Urinary bladder (tissue), 4 donors: ENCODE measurements around the gene C11orf58. TPM values are rescaled to one million over a fixed set of nuclear protein-coding genes. Genes with fewer than 3 reads are reported as not detected.

Experiments
- DNase-seq: peaks from one replicate; pipeline ENCODE4 v3.0.0-alpha.2; 2015; ENCODE audit errors: extremely low spot score
- H3K27ac ChIP-seq: one replicate; pipeline ENCODE4 v1.5.1; 2013; ENCODE audit warnings: low read depth, mild to moderate bottlenecking, moderate library complexity
- H3K36me3 ChIP-seq: one replicate; pipeline ENCODE4 v1.6.1; 2013; ENCODE audit warnings: mild to moderate bottlenecking, moderate library complexity; ENCODE audit not compliant: insufficient read depth
- H3K4me1 ChIP-seq: one replicate; pipeline ENCODE4 v1.6.1; 2013; ENCODE audit warnings: mild to moderate bottlenecking, moderate library complexity; ENCODE audit not compliant: insufficient read depth
- H3K4me3 ChIP-seq: one replicate; pipeline ENCODE4 v1.5.1; 2013; ENCODE audit warnings: low read depth, low read length
- WGBS: extraction: QIAGEN DNeasy Blood & Tissue Kit; methylation state at CpG from one replicate; pipeline ENCODE4 v1.1.7; 2013; 5-methylcytosine and 5-hydroxymethylcytosine counted together
- polyA plus RNA-seq: library from polyadenylated mRNA; stranded (reverse); fragments of 200-250 nt; gene quantifications from one replicate; pipeline ENCODE4 v1.2.3, GENCODE V29; 2013
- total RNA-seq: library from RNA; depleted of rRNA; stranded (reverse); fragments of >200 nt; gene quantifications from one replicate; pipeline ENCODE4 v1.2.3, GENCODE V29; 2014
- donor health status: healthy with polysubstance abuse.
- donor health status: healthy.

Gene C11orf58
- total and polyA plus RNA-seq, 2 donors = 154 to 217 TPM

DNA sequence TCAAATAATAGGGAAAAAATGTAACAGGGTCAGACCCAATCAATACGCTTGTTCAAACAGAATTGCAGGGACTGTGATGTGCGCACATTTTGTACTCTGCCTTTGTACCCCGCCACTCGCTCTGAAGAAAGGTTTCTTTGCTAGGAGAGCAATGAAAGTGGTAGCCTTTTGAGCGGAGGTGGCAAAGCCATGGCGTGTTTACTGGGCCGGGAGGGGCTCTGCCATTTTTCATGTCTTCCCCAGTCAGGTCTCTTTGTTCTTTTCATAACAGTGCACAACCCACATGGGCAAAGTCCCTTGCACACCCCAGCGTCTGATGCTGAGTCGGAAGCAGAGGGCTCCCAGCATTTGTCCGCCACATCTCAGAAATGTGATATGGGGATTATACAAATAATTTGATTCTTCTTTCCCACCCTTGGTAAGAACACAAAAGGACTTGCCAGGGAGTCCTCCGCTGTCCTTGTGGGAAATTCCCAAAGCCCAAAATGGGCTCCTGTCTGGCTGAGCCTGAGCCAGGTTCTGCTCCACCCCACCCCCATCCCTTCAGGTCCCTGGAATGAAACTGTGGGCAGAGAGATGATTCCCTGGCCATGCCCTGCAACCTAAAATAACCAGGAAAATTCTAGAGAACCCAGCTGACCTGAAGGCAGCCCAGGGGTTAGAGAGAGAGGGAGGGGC, 36.6 kb downstream of the C11orf58 start:
- Histone ChIP-seq H3K36me3 (no peaks in the 10 kb centered on the region), H3K4me3 (no peak overlapping the region), H3K4me1 (no peaks in the 10 kb centered on the region), H3K27ac (no peak overlapping the region)
- 91% methylated on average over 11 of the region's 11 CpGs for WGBS
- DNase-seq = no peak

DNA sequence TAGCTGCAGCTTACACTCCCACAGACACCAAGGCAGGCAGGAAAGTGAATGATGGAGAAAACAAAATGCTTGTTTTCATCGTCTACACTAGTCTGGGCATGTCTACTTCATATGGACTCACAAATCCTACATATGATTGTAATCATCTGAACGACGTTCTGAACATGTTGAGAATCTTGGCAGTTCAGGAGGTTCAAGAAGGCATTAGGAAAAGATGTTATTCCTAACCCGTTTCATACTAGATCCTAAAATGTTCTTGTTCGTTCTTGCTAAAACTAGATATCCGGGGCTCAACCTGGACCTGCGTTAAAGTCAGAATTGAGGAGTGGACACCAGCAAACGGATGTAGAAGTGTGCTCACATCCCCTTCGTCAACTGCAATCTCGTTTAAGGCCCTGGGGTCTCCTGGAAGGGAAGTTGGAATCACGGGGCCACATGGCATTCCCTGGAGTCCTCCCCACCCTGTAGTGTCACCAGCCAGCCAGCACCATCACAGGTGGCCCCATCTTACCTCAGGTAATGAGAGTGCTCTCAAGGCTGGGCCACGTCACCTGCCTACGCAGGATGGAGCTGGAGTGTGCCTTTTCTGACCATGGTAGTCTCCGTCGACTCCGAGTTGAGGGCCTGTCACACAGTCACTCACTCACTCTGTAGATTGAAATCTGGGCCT, 37.3 kb downstream of the C11orf58 start:
- Histone ChIP-seq H3K4me3 (no peak overlapping the region), H3K4me1 (no peaks in the 10 kb centered on the region), H3K27ac (no peak overlapping the region), H3K36me3 (no peaks in the 10 kb centered on the region)
- WGBS = 84% methylated on average over 16 of the region's 16 CpGs
- DNase-seq = no peak

DNA sequence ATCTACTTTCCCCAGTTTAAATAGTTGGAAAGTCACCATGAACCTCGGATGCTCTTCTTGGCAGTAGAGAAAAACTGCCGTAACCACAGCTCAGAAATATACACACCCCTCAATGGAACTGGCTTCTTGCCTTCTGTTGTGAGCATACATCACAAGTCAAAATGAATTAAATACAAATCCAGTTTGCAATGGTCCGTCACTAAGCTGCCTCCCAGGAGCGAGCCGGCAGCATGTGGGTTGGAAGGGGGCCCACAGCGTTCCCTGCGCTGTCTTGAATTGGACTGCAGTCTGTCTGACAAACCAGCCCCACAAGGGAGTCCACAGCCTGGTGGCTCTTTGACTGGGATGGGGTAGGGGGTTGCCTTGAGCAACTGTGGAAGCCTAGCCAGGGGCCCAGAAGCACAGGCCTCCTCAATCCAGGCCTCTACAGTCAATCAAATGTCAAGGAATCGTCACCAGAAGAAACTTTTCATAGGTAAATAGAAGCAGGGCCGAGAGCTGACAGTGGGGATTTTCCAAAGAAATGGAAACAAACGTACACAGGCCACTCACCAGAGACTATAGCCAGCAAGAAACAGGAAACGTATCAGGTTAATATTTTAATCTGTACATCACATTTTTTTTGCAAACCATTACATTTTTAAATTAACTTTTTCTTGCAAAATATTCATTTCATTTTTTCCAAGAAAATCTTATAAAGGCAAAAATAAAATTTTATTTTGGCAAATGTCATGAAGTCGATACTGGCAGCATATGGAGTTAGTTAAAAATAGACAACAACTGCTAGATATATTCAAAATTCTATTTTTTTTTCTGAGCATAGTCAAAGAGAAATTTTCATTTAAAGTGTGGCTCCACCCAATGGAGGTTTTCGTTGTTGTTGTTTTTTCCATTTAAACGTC, 38.5 kb downstream of the C11orf58 start:
- Histone ChIP-seq H3K4me1 (no peaks in the 10 kb centered on the region), H3K36me3 (no peaks in the 10 kb centered on the region), H3K4me3 (no peak overlapping the region), H3K27ac (no peak overlapping the region)
- no peak for DNase-seq
- 47% methylated on average over 14 of the region's 14 CpGs for WGBS

DNA sequence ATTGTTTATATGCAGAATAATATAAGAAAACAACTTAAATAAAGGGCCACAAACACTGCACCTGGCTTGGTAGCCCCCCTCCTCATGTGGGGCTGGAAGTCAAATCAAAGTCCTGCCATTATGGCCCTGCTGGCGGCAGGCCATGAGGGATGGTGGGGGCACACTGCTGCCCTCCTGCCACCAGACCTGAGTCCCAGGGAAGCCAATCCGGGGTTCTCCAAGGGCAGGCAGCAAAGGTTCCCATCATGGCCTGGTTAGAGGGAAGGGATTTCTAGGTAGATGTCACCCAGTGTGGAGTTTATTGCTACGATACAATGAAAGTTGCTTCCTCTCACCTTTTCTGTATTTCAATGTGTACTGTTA, 39.1 kb downstream of the C11orf58 start:
- H3K4me3 ChIP-seq = no peak overlapping the region
- no peak for DNase-seq
- 93% methylated on average over 3 of the region's 3 CpGs for WGBS

DNA sequence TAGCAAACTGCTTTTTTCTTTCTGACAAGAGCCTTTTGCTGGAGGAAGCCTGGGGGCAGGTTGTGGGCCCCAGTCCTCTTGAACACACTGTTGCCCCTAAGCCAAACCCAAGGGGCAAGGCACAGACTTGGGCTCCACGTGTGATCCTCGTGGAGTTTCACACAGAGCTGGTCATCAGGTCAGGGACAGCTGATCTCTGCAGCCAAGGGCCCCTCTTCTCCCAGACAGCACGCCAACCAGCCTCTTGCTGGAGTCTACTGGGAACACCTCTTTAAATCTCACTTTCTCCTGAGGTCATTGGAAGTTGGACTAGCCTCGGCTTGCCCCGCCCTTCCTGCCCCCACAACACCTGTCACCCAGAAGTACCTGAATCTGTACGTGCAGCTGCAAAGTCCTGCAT, 39.8 kb downstream of the C11orf58 start:
- no peak for DNase-seq
- Histone ChIP-seq H3K4me1 (no peaks in the 10 kb centered on the region), H3K36me3 (no peaks in the 10 kb centered on the region), H3K4me3 (no peak overlapping the region), H3K27ac (no peak overlapping the region)
- 86% methylated on average over 6 of the region's 6 CpGs for WGBS

More for the DNA sequence above, 39.1 kb downstream of the C11orf58 start:
- Histone ChIP-seq H3K36me3 (no peaks in the 10 kb centered on the region), H3K4me1 (no peaks in the 10 kb centered on the region), H3K27ac (no peak overlapping the region)

DNA sequence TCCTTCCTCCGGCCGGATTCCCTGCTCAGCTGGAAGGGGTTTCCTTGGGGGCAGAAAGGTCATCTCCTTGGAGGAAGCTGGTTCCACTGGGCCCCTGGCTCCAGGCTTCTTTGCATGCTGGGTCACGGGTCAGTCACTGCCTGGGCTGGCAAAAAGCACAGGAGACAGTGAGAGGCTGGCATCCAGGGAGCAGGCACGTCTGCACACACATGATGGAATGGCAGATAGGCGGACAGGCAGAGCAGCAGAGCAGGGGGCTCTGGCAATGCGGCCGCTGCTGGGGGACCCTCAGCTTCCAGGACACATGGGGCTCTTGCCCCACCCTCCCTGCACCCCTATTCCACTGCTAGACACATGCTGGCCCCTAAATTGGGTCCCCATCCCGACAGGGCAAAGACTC, 40.4 kb downstream of the C11orf58 start:
- no peak overlapping the region for H3K27ac ChIP-seq
- WGBS = 91% methylated on average over 8 of the region's 8 CpGs
- DNase-seq = no peak
- no peak overlapping the region for H3K4me3 ChIP-seq
- no peaks in the 10 kb centered on the region for H3K36me3 ChIP-seq
- no peaks in the 10 kb centered on the region for H3K4me1 ChIP-seq

DNA sequence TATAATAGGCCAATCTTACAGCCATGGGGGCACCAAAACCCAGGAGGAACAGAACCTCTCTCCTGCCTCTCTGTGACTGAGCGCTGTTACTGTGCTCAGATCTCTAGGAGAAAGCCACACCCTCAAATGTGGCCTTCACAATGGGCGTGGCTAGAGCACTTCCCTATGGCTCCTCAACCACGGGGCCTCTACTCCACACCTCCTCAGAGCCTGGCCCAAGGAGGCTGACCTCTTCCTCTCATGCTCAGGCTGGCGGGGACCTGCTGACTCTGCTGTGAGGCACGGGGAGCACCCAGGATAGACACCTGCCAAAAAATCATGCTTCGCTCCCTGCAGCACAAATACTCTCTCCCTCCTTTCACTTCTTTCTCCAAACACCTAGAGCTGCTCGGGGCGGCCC, 41.0 kb downstream of the C11orf58 start:
- H3K36me3 ChIP-seq = no peaks in the 10 kb centered on the region
- no peak overlapping the region for H3K27ac ChIP-seq
- 86% methylated on average over 8 of the region's 8 CpGs for WGBS
- no peak for DNase-seq
- H3K4me3 ChIP-seq = no peak overlapping the region
- no peaks in the 10 kb centered on the region for H3K4me1 ChIP-seq

DNA sequence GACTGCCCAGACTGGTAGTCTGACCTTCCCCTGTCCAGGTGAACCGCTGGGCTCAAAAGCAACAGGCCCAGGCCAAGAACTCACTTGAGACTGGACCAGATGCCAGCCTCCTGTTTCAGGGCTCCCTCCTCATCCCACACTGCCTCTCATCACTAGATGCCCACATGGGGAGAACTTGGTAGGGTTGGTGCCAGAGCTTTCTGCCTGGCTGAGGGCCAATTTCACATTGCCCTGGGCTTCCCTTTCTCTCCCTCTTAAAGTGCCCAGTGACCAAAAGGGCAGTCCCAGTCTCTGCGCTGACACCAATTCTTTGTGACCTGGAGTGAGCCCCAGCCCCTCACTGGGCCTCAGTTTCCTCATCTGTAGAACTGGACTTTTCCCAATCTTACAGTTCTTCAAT, 41.7 kb downstream of the C11orf58 start:
- WGBS = 96% methylated on average over 2 of the region's 2 CpGs
- H3K36me3 ChIP-seq = no peaks in the 10 kb centered on the region
- no peak for DNase-seq
- H3K4me1 ChIP-seq = no peaks in the 10 kb centered on the region
- no peak overlapping the region for H3K27ac ChIP-seq
- no peak overlapping the region for H3K4me3 ChIP-seq

DNA sequence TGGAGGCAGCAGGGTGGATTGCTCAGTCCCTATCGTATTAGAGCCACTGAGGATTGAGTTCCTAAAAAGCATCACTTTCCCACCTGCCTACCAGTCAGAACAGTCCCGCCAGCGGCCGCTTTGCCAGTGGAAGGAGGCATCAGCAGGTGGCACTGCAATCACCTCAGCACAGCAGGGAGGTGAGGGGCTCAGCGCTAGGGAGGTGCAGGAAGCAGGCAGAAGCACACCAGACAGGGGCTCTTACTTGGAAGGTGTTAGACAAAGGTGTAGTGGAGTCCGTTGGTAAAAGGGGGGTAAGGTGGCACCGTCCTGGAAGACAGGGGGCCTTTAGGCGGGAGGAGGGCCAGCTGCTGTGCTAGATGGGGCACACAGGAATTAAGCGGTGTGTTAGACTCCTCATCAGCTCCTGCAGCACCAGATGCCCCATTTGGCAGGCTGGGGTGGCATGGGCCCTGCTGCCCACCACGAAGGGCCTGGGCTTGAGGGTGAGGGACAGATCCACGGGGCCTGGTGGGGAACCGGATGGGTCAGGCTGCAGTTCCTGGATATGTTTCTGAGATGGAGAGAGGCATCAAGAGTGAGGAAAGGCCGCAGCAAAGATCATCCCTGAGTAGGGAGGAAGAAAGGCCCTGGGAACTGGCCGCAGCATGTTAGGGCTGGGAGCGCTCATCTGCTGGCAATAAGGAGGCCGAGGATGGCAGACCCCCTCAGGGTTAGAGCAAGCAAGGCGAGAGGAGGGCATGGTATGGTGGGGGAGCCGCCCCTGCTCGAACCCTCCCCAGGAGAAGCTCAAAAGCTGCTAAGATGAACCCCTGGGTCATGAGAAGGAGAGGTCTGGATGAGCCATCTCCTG, 42.5 kb downstream of the C11orf58 start:
- Histone ChIP-seq H3K27ac (no peak overlapping the region), H3K4me3 (no peak overlapping the region), H3K4me1 (no peaks in the 10 kb centered on the region), H3K36me3 (no peaks in the 10 kb centered on the region)
- WGBS = 90% methylated on average over 19 of the region's 19 CpGs
- no peak for DNase-seq

DNA sequence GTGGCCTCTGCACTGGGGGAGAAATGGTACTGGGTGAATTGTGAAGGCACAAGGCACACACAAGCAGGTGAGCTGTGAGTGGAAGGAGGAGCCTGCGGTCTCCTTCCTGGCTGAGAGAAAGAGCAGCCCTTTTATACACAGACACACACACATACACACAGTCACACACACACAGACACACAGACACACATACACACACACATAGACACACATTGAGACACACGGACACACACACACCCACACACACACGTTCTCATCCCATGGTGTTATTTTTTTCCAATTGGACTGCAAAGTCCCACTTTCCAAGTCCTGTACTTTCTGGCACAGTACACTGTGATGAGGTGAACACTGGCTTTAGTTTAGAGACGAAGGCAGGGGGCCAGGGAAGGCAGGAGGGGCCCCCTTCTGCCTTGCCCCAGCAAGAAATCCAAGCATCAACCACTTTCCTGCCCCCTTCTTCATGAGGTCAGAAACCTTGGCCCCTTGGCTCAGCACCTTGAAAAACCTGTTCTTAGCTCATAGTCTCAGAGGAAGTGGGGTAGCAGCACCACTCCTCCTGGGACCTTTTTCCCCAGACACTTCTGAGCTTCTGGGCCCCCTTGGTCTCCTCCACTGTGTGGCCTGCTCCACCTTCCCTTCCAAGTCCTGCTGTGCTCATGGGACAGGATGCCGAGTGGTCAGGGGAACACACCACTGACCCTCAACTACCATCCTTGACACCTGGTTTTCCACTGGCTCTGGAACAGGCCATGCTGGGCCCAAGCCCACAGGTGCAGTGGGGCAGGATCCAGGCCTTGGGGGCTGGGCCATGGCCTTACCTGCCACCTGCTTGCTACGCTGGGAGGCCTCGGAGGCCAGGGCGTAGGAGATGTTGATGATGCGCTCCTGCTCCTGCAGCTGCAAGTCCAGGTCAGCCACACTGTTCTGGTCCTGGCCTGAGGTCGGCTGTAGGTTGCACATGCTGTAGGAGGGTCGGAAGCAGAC, 43.8 kb downstream of the C11orf58 start:
- Histone ChIP-seq H3K36me3 (no peaks in the 10 kb centered on the region), H3K4me1 (no peaks in the 10 kb centered on the region), H3K27ac (no peak overlapping the region), H3K4me3 (no peak overlapping the region)
- DNase-seq = no peak
- 83% methylated on average over 11 of the region's 11 CpGs for WGBS

DNA sequence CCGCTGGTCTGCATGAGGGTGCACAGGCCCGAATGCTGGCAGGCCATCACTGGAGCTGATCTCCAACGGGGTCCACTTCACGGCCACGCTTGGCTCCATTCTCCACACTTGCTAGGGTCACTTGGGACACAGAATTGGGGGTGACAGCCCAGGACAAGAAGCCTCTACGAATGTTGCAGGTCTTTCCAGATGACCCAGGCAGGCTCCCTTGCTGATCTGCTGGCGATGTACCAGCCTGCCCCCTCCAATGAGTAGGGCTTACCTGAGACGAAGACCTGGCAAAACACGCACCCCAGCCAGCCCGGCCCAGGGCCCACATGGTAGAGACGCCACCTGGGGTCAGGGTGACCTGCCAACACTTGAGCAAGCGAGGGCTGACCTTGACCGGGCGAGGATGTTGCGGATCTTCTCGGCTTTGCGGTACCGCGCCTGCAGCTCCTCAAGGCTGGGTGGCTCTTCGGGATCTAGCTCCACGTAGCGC, 44.9 kb downstream of the C11orf58 start:
- Histone ChIP-seq H3K4me1 (no peaks in the 10 kb centered on the region), H3K4me3 (no peak overlapping the region), H3K36me3 (no peaks in the 10 kb centered on the region), H3K27ac (no peak overlapping the region)
- no peak for DNase-seq
- WGBS = 97% methylated on average over 22 of the region's 22 CpGs

DNA sequence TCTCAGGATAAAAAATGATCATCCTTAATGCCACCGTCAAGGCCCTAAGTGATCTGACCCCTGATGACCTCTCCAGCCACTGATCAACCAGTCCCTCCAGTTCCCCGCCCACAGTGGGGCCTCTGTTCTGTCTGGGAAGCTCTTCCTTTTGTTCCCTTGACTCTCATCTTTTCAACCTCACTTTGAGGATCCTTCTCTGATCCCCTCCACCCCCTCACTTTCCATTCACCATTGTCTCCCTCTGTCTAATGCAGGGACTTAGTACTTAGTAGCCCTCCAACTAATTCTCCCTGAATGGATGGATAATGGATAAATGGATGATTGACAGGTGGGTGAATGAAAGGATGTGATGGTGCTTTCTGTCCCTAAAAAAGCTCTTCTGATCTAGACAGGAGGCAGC, 45.6 kb downstream of the C11orf58 start:
- Histone ChIP-seq H3K27ac (no peak overlapping the region), H3K4me3 (no peak overlapping the region), H3K4me1 (no peaks in the 10 kb centered on the region), H3K36me3 (no peaks in the 10 kb centered on the region)
- no peak for DNase-seq
- 72% methylated on average over 2 of the region's 2 CpGs for WGBS
